ENCODE data around the gene ATP11A. TPM values are rescaled to one million over a fixed set of nuclear protein-coding genes. Genes with fewer than 3 reads are reported as not detected.

ATP11A gene
- total RNA-seq, 1 experiment from 2014 or later, result 9.4 TPM

- H3K27ac ChIP-seq (ENCODE audit: low read depth, low read length, poor library complexity, severe bottlenecking), result no peak overlapping the region
- BruUV-seq (replicated peaks), result no TSS peak
- no peak for DNase-seq (ENCODE audit: low spot score)
- TF ChIP-seq EZH2 (IDR thresholded peaks at IDR 0.05; ENCODE audit: borderline replicate concordance, low read depth, low read length, poor library complexity, severe bottlenecking), result no peak
- TF ChIP-seq, protein P1, sequence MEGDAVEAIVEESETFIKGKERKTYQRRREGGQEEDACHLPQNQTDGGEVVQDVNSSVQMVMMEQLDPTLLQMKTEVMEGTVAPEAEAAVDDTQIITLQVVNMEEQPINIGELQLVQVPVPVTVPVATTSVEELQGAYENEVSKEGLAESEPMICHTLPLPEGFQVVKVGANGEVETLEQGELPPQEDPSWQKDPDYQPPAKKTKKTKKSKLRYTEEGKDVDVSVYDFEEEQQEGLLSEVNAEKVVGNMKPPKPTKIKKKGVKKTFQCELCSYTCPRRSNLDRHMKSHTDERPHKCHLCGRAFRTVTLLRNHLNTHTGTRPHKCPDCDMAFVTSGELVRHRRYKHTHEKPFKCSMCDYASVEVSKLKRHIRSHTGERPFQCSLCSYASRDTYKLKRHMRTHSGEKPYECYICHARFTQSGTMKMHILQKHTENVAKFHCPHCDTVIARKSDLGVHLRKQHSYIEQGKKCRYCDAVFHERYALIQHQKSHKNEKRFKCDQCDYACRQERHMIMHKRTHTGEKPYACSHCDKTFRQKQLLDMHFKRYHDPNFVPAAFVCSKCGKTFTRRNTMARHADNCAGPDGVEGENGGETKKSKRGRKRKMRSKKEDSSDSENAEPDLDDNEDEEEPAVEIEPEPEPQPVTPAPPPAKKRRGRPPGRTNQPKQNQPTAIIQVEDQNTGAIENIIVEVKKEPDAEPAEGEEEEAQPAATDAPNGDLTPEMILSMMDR (conservative IDR thresholded peaks at IDR 0.05; ENCODE audit: low read depth, low read length), result no peak
- no peaks in the 10 kb centered on the region for H3K27me3 ChIP-seq (replicated peaks; ENCODE audit: insufficient read depth, low read depth, low read length, poor library complexity)
- POLR2A ChIA-PET (ENCODE audit: low non-redundant PET), result no interaction called here
- intact Hi-C loops (cut with micrococcal nuclease; ENCODE audit: unreplicated experiment), result no loop called here
- H3K4me1 ChIP-seq (ENCODE audit: insufficient read depth, low read length, poor library complexity, severe bottlenecking), result peaks cover 12% of the 10 kb centered on the region
- CTCF ChIA-PET, result no interaction called here
- H3K9me3 ChIP-seq (ENCODE audit: low read depth, low read length, poor library complexity, severe bottlenecking), result no peaks in the 10 kb centered on the region
- no peak overlapping the region for H3K4me3 ChIP-seq (ENCODE audit: low read depth, low read length, poor library complexity, severe bottlenecking)
- H3K36me3 ChIP-seq (ENCODE audit: insufficient read depth, low read length, poor library complexity, severe bottlenecking), result no peaks in the 10 kb centered on the region
Observed at GRCh38 chr13:112655913-112656312, 33.9 kb upstream of the ATP11A start.

DNA sequence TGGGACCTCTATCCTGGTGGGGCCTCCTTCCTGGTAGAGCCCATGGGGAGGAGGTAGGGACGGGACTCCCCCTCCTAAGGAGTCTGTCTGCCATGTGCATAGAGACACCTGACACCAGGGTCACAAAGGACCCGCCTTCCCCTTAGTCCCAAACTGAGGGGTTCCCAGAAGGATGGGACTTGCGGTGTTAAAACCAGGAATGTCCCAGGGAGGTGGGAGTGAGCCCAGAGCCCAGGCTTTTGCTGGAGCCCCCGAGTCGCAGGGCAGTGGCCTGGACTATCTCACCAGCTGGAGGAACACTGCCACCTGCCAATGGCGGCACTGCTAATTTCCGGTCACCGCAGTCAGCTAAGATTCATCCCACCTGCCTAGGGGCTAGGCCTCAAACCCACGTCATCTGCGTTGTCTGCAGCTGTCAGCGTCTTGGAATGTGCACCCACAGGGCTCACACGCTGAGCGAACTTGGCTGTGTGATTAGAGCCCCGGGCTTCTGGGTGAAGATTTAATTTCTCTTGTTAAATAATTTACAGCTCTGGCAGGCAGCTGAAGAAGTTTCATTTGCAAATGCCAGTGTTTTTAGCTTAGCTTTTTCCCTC, 31.9 kb upstream of the ATP11A start:
- peaks cover 6% of the 10 kb centered on the region for H3K4me1 ChIP-seq (ENCODE audit: insufficient read depth, low read length, poor library complexity, severe bottlenecking)
- H3K27ac ChIP-seq (ENCODE audit: low read depth, low read length, poor library complexity, severe bottlenecking), result no peak overlapping the region
- H3K4me3 ChIP-seq (ENCODE audit: low read depth, low read length, poor library complexity, severe bottlenecking), result no peak overlapping the region
- no TSS peak for BruUV-seq (replicated peaks)
- no peaks in the 10 kb centered on the region for H3K36me3 ChIP-seq (ENCODE audit: insufficient read depth, low read length, poor library complexity, severe bottlenecking)
- ChIA-PET CTCF (no interaction called here), POLR2A (ENCODE audit: low non-redundant PET) (no interaction called here)
- H3K27me3 ChIP-seq (replicated peaks; ENCODE audit: insufficient read depth, low read depth, low read length, poor library complexity), result no peaks in the 10 kb centered on the region
- H3K9me3 ChIP-seq (ENCODE audit: low read depth, low read length, poor library complexity, severe bottlenecking), result no peaks in the 10 kb centered on the region
- DNase-seq (ENCODE audit: low spot score), result peak; percentile 72
- TF ChIP-seq EZH2 (IDR thresholded peaks at IDR 0.05; ENCODE audit: borderline replicate concordance, low read depth, low read length, poor library complexity, severe bottlenecking), result no peak
- TF ChIP-seq, protein P1 (conservative IDR thresholded peaks at IDR 0.05; ENCODE audit: low read depth, low read length), result no peak
- intact Hi-C loops (cut with micrococcal nuclease; ENCODE audit: unreplicated experiment), result no loop called here

- BruUV-seq (replicated peaks), result no TSS peak
- ChIA-PET CTCF (no interaction called here), POLR2A (ENCODE audit: low non-redundant PET) (no interaction called here)
- intact Hi-C loops (cut with micrococcal nuclease; ENCODE audit: unreplicated experiment), result no loop called here
- Histone ChIP-seq H3K4me3 (ENCODE audit: low read depth, low read length, poor library complexity, severe bottlenecking) (no peak overlapping the region), H3K27ac (ENCODE audit: low read depth, low read length, poor library complexity, severe bottlenecking) (no peak overlapping the region), H3K4me1 (ENCODE audit: insufficient read depth, low read length, poor library complexity, severe bottlenecking) (peaks cover 6% of the 10 kb centered on the region), H3K9me3 (ENCODE audit: low read depth, low read length, poor library complexity, severe bottlenecking) (no peaks in the 10 kb centered on the region), H3K27me3 (replicated peaks; ENCODE audit: insufficient read depth, low read depth, low read length, poor library complexity) (no peaks in the 10 kb centered on the region), H3K36me3 (ENCODE audit: insufficient read depth, low read length, poor library complexity, severe bottlenecking) (no peaks in the 10 kb centered on the region)
- TF ChIP-seq EZH2 (IDR thresholded peaks at IDR 0.05; ENCODE audit: borderline replicate concordance, low read depth, low read length, poor library complexity, severe bottlenecking), result no peak
- TF ChIP-seq, protein P1 (conservative IDR thresholded peaks at IDR 0.05; ENCODE audit: low read depth, low read length), result no peak
- DNase-seq (ENCODE audit: low spot score), result no peak
Observed at GRCh38 chr13:112658808-112659207, 31.0 kb upstream of the ATP11A start.
